IPS-18a (cell line): ENCODE measurements around the gene GPC6.

Experiments used
- H3K27ac ChIP-seq: one replicate; pipeline ENCODE4 v1.5.1; 2013; ENCODE audit warnings: low read length
- H3K27me3 ChIP-seq: one replicate; pipeline ENCODE4 v1.6.1; 2013; ENCODE audit warnings: mild to moderate bottlenecking, low read length; ENCODE audit not compliant: control insufficient read depth, insufficient read depth
- H3K36me3 ChIP-seq: one replicate; pipeline ENCODE4 v1.6.1; 2013; ENCODE audit warnings: low read depth, low read length; ENCODE audit not compliant: control insufficient read depth
- H3K4me1 ChIP-seq: one replicate; pipeline ENCODE4 v1.6.1; 2013; ENCODE audit warnings: low read depth, low read length; ENCODE audit not compliant: control insufficient read depth
- H3K4me3 ChIP-seq: one replicate; pipeline ENCODE4 v1.5.1; 2013; ENCODE audit warnings: low read length
- H3K9ac ChIP-seq: one replicate; pipeline ENCODE4 v1.6.1; 2013; ENCODE audit warnings: mild to moderate bottlenecking, low read length, moderate library complexity
- H3K9me3 ChIP-seq: one replicate; pipeline ENCODE4 v1.6.1; 2013; ENCODE audit warnings: low read depth, low read length; ENCODE audit not compliant: control insufficient read depth

The GPC6 gene

GRCh38 chr13:94153586-94153985 is 927.0 kb downstream of the GPC6 start:
- Histone ChIP-seq H3K9me3 (no peaks in the 10 kb centered on the region), H3K36me3 (no peaks in the 10 kb centered on the region)

GRCh38 chr13:94154367-94154766 is 927.8 kb downstream of the GPC6 start:
- Histone ChIP-seq H3K36me3 (no peaks in the 10 kb centered on the region), H3K9me3 (no peaks in the 10 kb centered on the region), H3K27me3 (peaks cover 6% of the 10 kb centered on the region), H3K4me3 (no peak overlapping the region), H3K27ac (no peak overlapping the region), H3K9ac (no peak overlapping the region), H3K4me1 (peaks cover 5% of the 10 kb centered on the region)

More at GRCh38 chr13:94153586-94153985, 927.0 kb downstream of the GPC6 start:
- Histone ChIP-seq H3K27ac (no peak overlapping the region), H3K9ac (no peak overlapping the region), H3K4me1 (peaks cover 5% of the 10 kb centered on the region), H3K27me3 (peaks cover 9% of the 10 kb centered on the region), H3K4me3 (no peak overlapping the region)

- no peaks in the 10 kb centered on the region for H3K36me3 ChIP-seq
- H3K27me3 ChIP-seq, result no peaks in the 10 kb centered on the region
- H3K4me3 ChIP-seq, result no peak overlapping the region
- no peak overlapping the region for H3K9ac ChIP-seq
- H3K27ac ChIP-seq, result no peak overlapping the region
- H3K9me3 ChIP-seq, result no peaks in the 10 kb centered on the region
- H3K4me1 ChIP-seq, result peaks cover 5% of the 10 kb centered on the region
Observed at GRCh38 chr13:94157705-94158218, 931.2 kb downstream of the GPC6 start.

GRCh38 chr13:94160875-94161274 is 934.3 kb downstream of the GPC6 start:
- Histone ChIP-seq H3K9me3 (no peaks in the 10 kb centered on the region), H3K27me3 (no peaks in the 10 kb centered on the region), H3K36me3 (no peaks in the 10 kb centered on the region), H3K27ac (no peak overlapping the region), H3K4me1 (no peaks in the 10 kb centered on the region), H3K4me3 (no peak overlapping the region), H3K9ac (no peak overlapping the region)

- no peaks in the 10 kb centered on the region for H3K9me3 ChIP-seq
- H3K36me3 ChIP-seq, result no peaks in the 10 kb centered on the region
- no peak overlapping the region for H3K9ac ChIP-seq
- no peak overlapping the region for H3K4me3 ChIP-seq
- H3K27ac ChIP-seq, result no peak overlapping the region
- H3K4me1 ChIP-seq, result no peaks in the 10 kb centered on the region
- H3K27me3 ChIP-seq, result no peaks in the 10 kb centered on the region
Observed at GRCh38 chr13:94162289-94162688, 935.7 kb downstream of the GPC6 start.

GRCh38 chr13:94163535-94163934 is 936.9 kb downstream of the GPC6 start:
- Histone ChIP-seq H3K27ac (no peak overlapping the region), H3K27me3 (no peaks in the 10 kb centered on the region), H3K4me3 (no peak overlapping the region)

GRCh38 chr13:94168783-94169453 is 942.3 kb downstream of the GPC6 start:
- no peak overlapping the region for H3K27ac ChIP-seq
- no peaks in the 10 kb centered on the region for H3K9me3 ChIP-seq
- H3K27me3 ChIP-seq, result no peaks in the 10 kb centered on the region
- no peak overlapping the region for H3K4me3 ChIP-seq
- H3K4me1 ChIP-seq, result peaks cover 14% of the 10 kb centered on the region
- H3K36me3 ChIP-seq, result no peaks in the 10 kb centered on the region
- H3K9ac ChIP-seq, result no peak overlapping the region

More at GRCh38 chr13:94163535-94163934, 936.9 kb downstream of the GPC6 start:
- Histone ChIP-seq H3K4me1 (no peaks in the 10 kb centered on the region), H3K9ac (no peak overlapping the region), H3K9me3 (no peaks in the 10 kb centered on the region), H3K36me3 (no peaks in the 10 kb centered on the region)

GRCh38 chr13:94169454-94170144 is 943.0 kb downstream of the GPC6 start:
- no peaks in the 10 kb centered on the region for H3K27me3 ChIP-seq
- H3K9me3 ChIP-seq, result no peaks in the 10 kb centered on the region
- no peak overlapping the region for H3K9ac ChIP-seq
- H3K36me3 ChIP-seq, result no peaks in the 10 kb centered on the region
- no peak overlapping the region for H3K27ac ChIP-seq
- H3K4me3 ChIP-seq, result no peak overlapping the region
- H3K4me1 ChIP-seq, result peaks cover 14% of the 10 kb centered on the region

GRCh38 chr13:94170145-94170571 is 943.6 kb downstream of the GPC6 start:
- Histone ChIP-seq H3K27ac (no peak overlapping the region), H3K36me3 (no peaks in the 10 kb centered on the region), H3K9me3 (no peaks in the 10 kb centered on the region), H3K27me3 (no peaks in the 10 kb centered on the region), H3K4me1 (peaks cover 14% of the 10 kb centered on the region), H3K4me3 (no peak overlapping the region), H3K9ac (no peak overlapping the region)

- Histone ChIP-seq H3K4me1 (peaks cover 14% of the 10 kb centered on the region), H3K36me3 (no peaks in the 10 kb centered on the region)
Observed at GRCh38 chr13:94172416-94172815, 945.8 kb downstream of the GPC6 start.

GRCh38 chr13:94173312-94173854 is 946.8 kb downstream of the GPC6 start:
- Histone ChIP-seq H3K9me3 (no peaks in the 10 kb centered on the region), H3K9ac (no peak overlapping the region), H3K27ac (no peak overlapping the region), H3K27me3 (no peaks in the 10 kb centered on the region), H3K36me3 (no peaks in the 10 kb centered on the region), H3K4me3 (no peak overlapping the region), H3K4me1 (peaks cover 14% of the 10 kb centered on the region)

More at GRCh38 chr13:94172416-94172815, 945.8 kb downstream of the GPC6 start:
- no peak overlapping the region for H3K27ac ChIP-seq
- H3K9me3 ChIP-seq, result no peaks in the 10 kb centered on the region
- no peaks in the 10 kb centered on the region for H3K27me3 ChIP-seq
- H3K9ac ChIP-seq, result no peak overlapping the region
- no peak overlapping the region for H3K4me3 ChIP-seq
